Measurements from ENCODE around the gene GALE.

- no peak for TF ChIP-seq CTCF (CRISPR knock-in tag; IDR thresholded peaks at IDR 0.05)
- no peak for TF ChIP-seq ZXDC (CRISPR knock-in tag; IDR thresholded peaks at IDR 0.05)
- TF ChIP-seq ZNF577 (CRISPR knock-in tag; IDR thresholded peaks at IDR 0.05; ENCODE audit: borderline replicate concordance, low read depth): no peak
- TF ChIP-seq HDAC2 (CRISPR knock-in tag; IDR thresholded peaks at IDR 0.05): no peak
- TF ChIP-seq ZNF10 (CRISPR knock-in tag; IDR thresholded peaks at IDR 0.05; ENCODE audit: borderline replicate concordance, low read depth): no peak
- TF ChIP-seq YEATS2 (CRISPR knock-in tag; IDR thresholded peaks at IDR 0.05; ENCODE audit: borderline replicate concordance): no peak
- TF ChIP-seq ZNF768 (CRISPR knock-in tag; IDR thresholded peaks at IDR 0.05): no peak
- no peak for TF ChIP-seq TBP (CRISPR knock-in tag; IDR thresholded peaks at IDR 0.05)
Observed at GRCh38 chr1:23806280-23806679, 5.7 kb upstream of the GALE start.
